ENCODE measurements around the gene C20orf144.

GRCh38 chr20:33689973-33690372 is 27.8 kb downstream of the C20orf144 start:
- TF ChIP-seq CTCF (conservative IDR thresholded peaks at IDR 0.05 in 1 of 2, IDR thresholded peaks at IDR 0.05 in 1 of 2; ENCODE audit: extremely low read depth in 1 of 2, insufficient read depth in 1 of 2, low read depth in 1 of 2, low read length in 2 of 2): no peak
- TF ChIP-seq EZH2 (IDR thresholded peaks at IDR 0.05; ENCODE audit: borderline replicate concordance, low read length): no peak

Measured in mammary epithelial cell (primary cell).